ENCODE data around the gene TLK1. TPM values are rescaled to one million over a fixed set of nuclear protein-coding genes. Genes with fewer than 3 reads are reported as not detected.

Gene TLK1
- total and polyA plus RNA-seq, 2 experiments from 2014 or later: 9.2 to 21.8 TPM

- H3K79me2 ChIP-seq: no peaks in the 10 kb centered on the region
- H3K9me2 ChIP-seq (replicated peaks; ENCODE audit: insufficient read depth): no peaks in the 10 kb centered on the region
- H3K9me3 ChIP-seq (ENCODE audit: low read depth): no peaks in the 10 kb centered on the region
- H3K4me3 ChIP-seq: no peak overlapping the region
- no peak for DNase-seq (ENCODE audit: low spot score)
- WGBS (ENCODE audit: low lambda C conversion rate, missing lambda C conversion rate): 75% methylated on average over 2 of the region's 2 CpGs
- H3K4me2 ChIP-seq: no peak overlapping the region
- no peaks in the 10 kb centered on the region for H4K20me1 ChIP-seq (ENCODE audit: insufficient read depth, poor library complexity, severe bottlenecking)
- H3K27me3 ChIP-seq: no peaks in the 10 kb centered on the region
- no peak overlapping the region for H2AFZ ChIP-seq
- H3K27ac ChIP-seq: no peak overlapping the region
- no peak for TF ChIP-seq EZH2 (IDR thresholded peaks at IDR 0.05; ENCODE audit: borderline replicate concordance)
- TF ChIP-seq, protein P1, sequence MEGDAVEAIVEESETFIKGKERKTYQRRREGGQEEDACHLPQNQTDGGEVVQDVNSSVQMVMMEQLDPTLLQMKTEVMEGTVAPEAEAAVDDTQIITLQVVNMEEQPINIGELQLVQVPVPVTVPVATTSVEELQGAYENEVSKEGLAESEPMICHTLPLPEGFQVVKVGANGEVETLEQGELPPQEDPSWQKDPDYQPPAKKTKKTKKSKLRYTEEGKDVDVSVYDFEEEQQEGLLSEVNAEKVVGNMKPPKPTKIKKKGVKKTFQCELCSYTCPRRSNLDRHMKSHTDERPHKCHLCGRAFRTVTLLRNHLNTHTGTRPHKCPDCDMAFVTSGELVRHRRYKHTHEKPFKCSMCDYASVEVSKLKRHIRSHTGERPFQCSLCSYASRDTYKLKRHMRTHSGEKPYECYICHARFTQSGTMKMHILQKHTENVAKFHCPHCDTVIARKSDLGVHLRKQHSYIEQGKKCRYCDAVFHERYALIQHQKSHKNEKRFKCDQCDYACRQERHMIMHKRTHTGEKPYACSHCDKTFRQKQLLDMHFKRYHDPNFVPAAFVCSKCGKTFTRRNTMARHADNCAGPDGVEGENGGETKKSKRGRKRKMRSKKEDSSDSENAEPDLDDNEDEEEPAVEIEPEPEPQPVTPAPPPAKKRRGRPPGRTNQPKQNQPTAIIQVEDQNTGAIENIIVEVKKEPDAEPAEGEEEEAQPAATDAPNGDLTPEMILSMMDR (IDR thresholded peaks at IDR 0.05; ENCODE audit: poor library complexity): no peak
- TF ChIP-seq EZH2phosphoT487 (IDR thresholded peaks at IDR 0.05; ENCODE audit: low read depth, severe bottlenecking, unreplicated experiment): no peak
- no peaks in the 10 kb centered on the region for H3K36me3 ChIP-seq (replicated peaks; ENCODE audit: insufficient read depth, low read depth)
- H3K4me1 ChIP-seq (ENCODE audit: insufficient read depth): no peaks in the 10 kb centered on the region
Observed at GRCh38 chr2:170996316-170996715, 164.4 kb downstream of the TLK1 start.

DNA sequence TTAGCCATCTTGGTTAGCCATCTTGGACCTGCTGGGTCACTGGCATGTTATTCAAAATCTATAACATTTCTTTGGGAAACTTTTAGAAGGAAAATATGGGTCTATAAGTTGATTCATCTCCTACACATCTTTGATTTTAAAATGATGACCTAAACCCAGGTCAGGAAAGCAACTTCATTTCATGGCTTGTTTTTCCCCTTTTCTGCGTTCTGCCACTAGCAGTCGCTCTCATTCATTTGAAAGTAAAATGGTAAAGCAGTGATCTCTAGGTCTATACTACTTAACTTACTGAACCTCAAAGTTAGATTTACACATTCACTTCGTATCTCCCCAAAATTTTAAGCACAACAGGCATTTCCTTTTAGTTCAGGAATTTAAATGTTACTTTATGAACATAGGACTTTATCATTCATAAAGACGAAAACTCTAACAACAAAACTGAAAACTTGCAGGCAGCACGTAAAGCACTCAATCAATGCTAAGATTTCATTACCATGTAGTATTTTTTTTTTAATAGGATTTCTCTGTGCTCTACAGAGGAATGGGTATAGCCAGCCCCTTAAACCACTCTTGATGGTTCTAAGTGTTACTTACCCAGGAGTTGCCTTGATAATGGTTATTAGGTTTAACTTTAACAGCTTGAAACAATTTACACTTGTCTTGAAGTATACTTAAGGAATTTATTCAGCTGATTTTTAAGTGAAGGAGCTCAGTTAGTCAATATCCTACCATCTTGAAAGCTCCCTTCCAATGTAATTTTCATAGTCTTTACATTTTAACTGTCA is 169.1 kb downstream of the TLK1 start:
- Histone ChIP-seq H3K4me3 (no peak overlapping the region), H3K27ac (no peak overlapping the region), H3K9me3 (ENCODE audit: low read depth) (no peaks in the 10 kb centered on the region), H3K27me3 (no peaks in the 10 kb centered on the region), H3K9me2 (replicated peaks; ENCODE audit: insufficient read depth) (no peaks in the 10 kb centered on the region), H3K4me2 (no peak overlapping the region), H3K4me1 (ENCODE audit: insufficient read depth) (no peaks in the 10 kb centered on the region), H4K20me1 (ENCODE audit: insufficient read depth, poor library complexity, severe bottlenecking) (no peaks in the 10 kb centered on the region), H3K36me3 (replicated peaks; ENCODE audit: insufficient read depth, low read depth) (no peaks in the 10 kb centered on the region), H3K79me2 (no peaks in the 10 kb centered on the region), H2AFZ (no peak overlapping the region)
- 90% methylated on average over 5 of the region's 5 CpGs for WGBS (ENCODE audit: low lambda C conversion rate, missing lambda C conversion rate)
- no peak for DNase-seq (ENCODE audit: low spot score)
- TF ChIP-seq EZH2phosphoT487 (IDR thresholded peaks at IDR 0.05; ENCODE audit: low read depth, severe bottlenecking, unreplicated experiment): no peak
- TF ChIP-seq EZH2 (IDR thresholded peaks at IDR 0.05; ENCODE audit: borderline replicate concordance): no peak
- TF ChIP-seq, protein P1 (IDR thresholded peaks at IDR 0.05; ENCODE audit: poor library complexity): peak; percentile 30

- no peaks in the 10 kb centered on the region for H3K4me1 ChIP-seq (ENCODE audit: insufficient read depth)
- WGBS (ENCODE audit: low lambda C conversion rate, missing lambda C conversion rate): over 99% methylated on average over 8 of the region's 8 CpGs
- DNase-seq (ENCODE audit: low spot score): no peak
- no peak overlapping the region for H2AFZ ChIP-seq
- H3K4me2 ChIP-seq: no peak overlapping the region
- H3K79me2 ChIP-seq: no peaks in the 10 kb centered on the region
- no peaks in the 10 kb centered on the region for H3K36me3 ChIP-seq (replicated peaks; ENCODE audit: insufficient read depth, low read depth)
- H3K9me2 ChIP-seq (replicated peaks; ENCODE audit: insufficient read depth): no peaks in the 10 kb centered on the region
- no peaks in the 10 kb centered on the region for H3K27me3 ChIP-seq
- no peak overlapping the region for H3K27ac ChIP-seq
- H4K20me1 ChIP-seq (ENCODE audit: insufficient read depth, poor library complexity, severe bottlenecking): no peaks in the 10 kb centered on the region
- no peak overlapping the region for H3K4me3 ChIP-seq
- no peak for TF ChIP-seq EZH2phosphoT487 (IDR thresholded peaks at IDR 0.05; ENCODE audit: low read depth, severe bottlenecking, unreplicated experiment)
- TF ChIP-seq EZH2 (IDR thresholded peaks at IDR 0.05; ENCODE audit: borderline replicate concordance): no peak
- TF ChIP-seq, protein P1 (IDR thresholded peaks at IDR 0.05; ENCODE audit: poor library complexity): no peak
- no peaks in the 10 kb centered on the region for H3K9me3 ChIP-seq (ENCODE audit: low read depth)
Observed at GRCh38 chr2:170986566-170987258, 174.0 kb downstream of the TLK1 start.
